NT2/D1 (cell line): ENCODE measurements around the gene PLBD2.

Source experiments
- YY1 ChIP-seq: IDR thresholded peaks from 2 replicates; pipeline ENCODE4 v1.6.1; 2011; ENCODE audit not compliant: insufficient read length, insufficient read depth
- ZNF274 ChIP-seq: IDR thresholded peaks from 2 replicates; pipeline ENCODE4 v1.6.1; 2011; ENCODE audit warnings: mild to moderate bottlenecking, low read depth, low read length

DNA sequence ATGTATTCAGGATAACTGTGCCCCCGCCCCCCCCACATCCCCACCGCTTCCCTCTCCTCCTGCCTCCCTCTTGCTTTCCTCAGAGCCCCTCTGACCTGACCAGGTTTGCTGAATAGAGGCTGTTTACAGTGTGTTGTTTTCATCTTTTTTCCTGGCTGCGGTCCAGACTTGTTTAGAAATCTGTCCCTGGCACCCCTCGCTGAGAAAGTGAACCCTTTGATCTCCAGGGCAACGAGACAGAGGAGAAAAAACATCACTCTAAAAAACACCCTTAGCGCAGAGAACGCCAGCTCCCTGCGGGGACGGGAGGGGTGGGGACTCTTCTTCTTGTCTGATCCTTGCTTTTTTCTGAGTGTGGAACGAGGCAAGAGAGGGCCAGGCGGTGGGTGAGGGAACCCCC lies 22.8 kb downstream of the PLBD2 start:
- TF ChIP-seq YY1: no peak
- TF ChIP-seq ZNF274: no peak
